Suprapubic skin (tissue), 4 donors: ENCODE measurements around the gene WNT5B.
A peak's percentile ranks its signal among the peaks of the same experiment; 100 is the strongest.

Experiments
- CTCF ChIP-seq, 2 donors: fragments of 200-600 bp in 1 of 2; fragments of 450-650 bp in 1 of 2; sonication (generic) in 1 of 2; IDR thresholded peaks; one replicate each; pipeline ENCODE4 v1.5.1; 2016 to 2019; ENCODE audit warnings: antibody characterized with exemption in 2 of 2, mild to moderate bottlenecking in 1 of 2, moderate library complexity in 1 of 2
- EP300 ChIP-seq: sonication (generic); formaldehyde crosslinking; IDR thresholded peaks from one replicate; pipeline ENCODE4 v1.6.1; 2017; ENCODE audit warnings: antibody characterized with exemption
- POLR2A ChIP-seq, 2 donors: fragments of 450-650 bp; IDR thresholded peaks; one replicate each; pipeline ENCODE4 v1.6.1; 2017; ENCODE audit warnings: antibody characterized with exemption in 2 of 2, mild to moderate bottlenecking in 2 of 2, moderate library complexity in 2 of 2
- POLR2AphosphoS5 ChIP-seq, 3 donors: sonication (generic); formaldehyde crosslinking; IDR thresholded peaks; one replicate each; pipeline ENCODE4 v1.6.1; 2017; ENCODE audit warnings: antibody characterized with exemption in 3 of 3

DNA sequence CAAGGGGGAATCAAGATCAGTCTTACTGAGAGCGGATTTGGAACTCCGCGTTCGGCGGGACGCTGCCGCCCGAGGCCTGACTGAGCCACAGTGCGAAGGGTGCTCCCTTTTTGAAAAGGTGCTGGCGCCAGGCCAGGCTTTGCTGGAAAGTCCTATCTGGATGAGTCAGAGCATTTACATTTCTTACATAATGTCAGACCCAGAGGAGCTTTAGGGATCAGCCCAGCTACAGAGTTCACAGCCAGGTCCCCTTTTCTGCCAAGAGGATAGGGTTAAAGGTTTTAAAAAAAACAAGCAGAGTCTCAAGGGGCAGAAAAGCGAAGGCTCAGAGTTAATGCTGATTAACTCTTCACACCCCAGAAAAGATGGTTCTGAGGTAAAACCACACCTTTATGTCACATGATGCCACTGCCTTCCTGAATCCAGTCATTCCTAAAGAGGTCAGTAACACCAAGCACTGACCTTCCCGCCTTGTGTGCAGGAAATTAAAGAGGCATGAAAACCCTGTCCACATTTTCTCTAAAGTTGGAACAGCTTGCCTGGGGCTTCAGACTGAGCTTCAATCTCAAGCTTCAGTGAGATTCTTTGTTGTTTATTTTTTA, 22.9 kb upstream of the WNT5B start:
- TF ChIP-seq POLR2A (IDR thresholded peaks at IDR 0.05) (no peak), POLR2AphosphoS5 (IDR thresholded peaks at IDR 0.05) (peak in 1 of 3 donors; percentile 56), CTCF (IDR thresholded peaks at IDR 0.05) (no peak), EP300 (no peak)
